GM12891 (cell line): ENCODE data around the gene SEMA5A.

Experiments
- DNase-seq: peaks from one replicate; pipeline ENCODE4 v3.0.0; 2011; ENCODE audit warnings: low spot score; ENCODE audit not compliant: insufficient read length
- FAIRE-seq: peaks from 2 replicates; lab custom pipeline; 2011; peaks lifted over from hg19 to GRCh38; lab: Jason Lieb, UNC
- PAX5 ChIP-seq: IDR thresholded peaks from 2 replicates; pipeline ENCODE4 v1.6.1; 2011; ENCODE audit warnings: low read length, moderate library complexity, mild to moderate bottlenecking; ENCODE audit not compliant: insufficient read depth, severe bottlenecking
- POLR2A ChIP-seq: IDR thresholded peaks from 2 replicates; pipeline ENCODE4 v1.6.1; 2011; ENCODE audit warnings: low read depth, low read length, control low read depth
- POLR2AphosphoS5 ChIP-seq: IDR thresholded peaks from 2 replicates; pipeline ENCODE4 v1.6.1; 2011; ENCODE audit warnings: low read depth, low read length, control low read depth
- POU2F2 ChIP-seq: IDR thresholded peaks from 2 replicates; pipeline ENCODE4 v1.6.1; 2011; ENCODE audit warnings: low read depth, mild to moderate bottlenecking, control low read depth, low read length, moderate library complexity
- SPI1 ChIP-seq: IDR thresholded peaks from 2 replicates; pipeline ENCODE4 v1.6.1; 2011; ENCODE audit warnings: low read depth, low read length, control low read depth
- TAF1 ChIP-seq: IDR thresholded peaks from 2 replicates; pipeline ENCODE4 v1.6.1; 2011; ENCODE audit warnings: low read depth, low read length, control low read depth

The SEMA5A gene

GRCh38 chr5:9344751-9345240 is 201.1 kb downstream of the SEMA5A start:
- no peak for DNase-seq
- no peak for FAIRE-seq
- TF ChIP-seq PAX5 (no peak), POLR2AphosphoS5 (no peak), POLR2A (no peak), SPI1 (no peak), TAF1 (no peak), POU2F2 (no peak)

DNA sequence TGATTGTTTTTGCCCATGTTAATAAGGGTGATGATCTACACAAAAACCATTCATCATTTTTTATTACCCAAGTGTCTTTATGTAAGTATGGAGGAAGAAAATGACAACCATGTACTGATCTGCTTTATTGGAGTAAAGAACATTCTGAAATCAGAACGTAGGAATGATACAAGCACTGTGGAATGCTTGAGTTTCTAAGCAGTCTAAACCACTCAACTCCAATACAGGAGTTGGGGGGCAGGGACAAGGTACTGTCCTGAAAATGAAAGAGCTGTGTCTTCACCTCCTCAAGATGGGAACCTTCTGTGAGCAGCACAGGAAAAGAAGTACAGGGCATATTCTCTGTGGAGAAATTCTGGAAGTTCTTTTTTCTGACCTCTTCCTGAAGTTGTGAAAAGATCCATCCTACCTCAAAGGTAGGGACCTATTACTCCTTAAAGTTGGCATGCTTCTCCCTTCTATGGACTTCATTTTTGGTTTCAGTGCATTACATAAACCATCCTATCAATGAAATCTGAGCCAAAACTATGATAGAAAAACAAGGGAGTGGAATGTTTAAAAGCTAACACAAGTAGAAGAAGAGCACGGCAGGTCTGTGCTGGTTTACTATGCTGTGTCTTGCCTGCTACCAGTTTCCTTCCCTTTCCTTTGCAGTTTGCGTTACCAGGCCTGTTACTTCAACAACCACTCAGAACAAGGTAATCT is 202.6 kb downstream of the SEMA5A start:
- DNase-seq (no peak), FAIRE-seq (no peak)
- TF ChIP-seq POLR2AphosphoS5 (no peak), PAX5 (no peak), POU2F2 (no peak), TAF1 (no peak)

DNA sequence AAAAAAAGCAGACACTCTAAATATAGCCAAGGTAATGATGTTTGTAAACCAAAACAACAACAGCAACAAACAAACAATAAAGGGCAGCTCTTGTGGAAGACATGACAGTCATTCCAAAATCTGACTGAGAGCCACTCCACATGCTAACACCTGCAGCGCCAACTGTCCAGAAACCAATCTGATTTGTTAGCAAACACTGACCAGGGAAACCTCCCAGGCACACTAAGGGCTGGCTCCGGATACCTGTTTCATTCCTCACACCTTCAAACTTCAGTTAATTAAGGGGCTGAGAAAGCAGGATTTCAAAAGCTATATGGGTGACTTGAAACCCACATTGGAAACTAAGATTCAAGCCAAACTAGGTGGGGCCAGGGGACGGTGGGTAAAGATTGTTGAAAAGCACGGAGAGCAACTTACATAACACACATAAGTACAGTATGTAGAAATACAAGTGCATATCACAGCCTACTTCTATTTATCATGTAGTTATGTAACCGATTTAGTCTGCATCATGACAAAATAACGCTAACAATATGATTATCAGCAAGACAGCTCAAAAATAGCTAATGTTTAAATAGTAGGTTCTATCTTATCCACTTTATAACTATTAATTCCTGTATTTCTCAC is 203.6 kb downstream of the SEMA5A start:
- FAIRE-seq (no peak), DNase-seq (no peak)
- no peak for TF ChIP-seq POLR2A
- TF ChIP-seq SPI1: no peak
- no peak for TF ChIP-seq POU2F2
- TF ChIP-seq POLR2AphosphoS5: no peak
- no peak for TF ChIP-seq PAX5
- no peak for TF ChIP-seq TAF1

- TF ChIP-seq POLR2A: no peak
- no peak for TF ChIP-seq TAF1
- no peak for TF ChIP-seq POLR2AphosphoS5
- no peak for TF ChIP-seq SPI1
- TF ChIP-seq POU2F2: no peak
- TF ChIP-seq PAX5: no peak
- no peak for DNase-seq
- FAIRE-seq: no peak
Observed at GRCh38 chr5:9340085-9340484, 205.8 kb downstream of the SEMA5A start.

GRCh38 chr5:9339206-9339818 is 206.6 kb downstream of the SEMA5A start:
- DNase-seq (no peak), FAIRE-seq (peak; percentile 54)
- TF ChIP-seq PAX5 (no peak), POLR2A (no peak), TAF1 (no peak), POLR2AphosphoS5 (no peak), POU2F2 (no peak), SPI1 (no peak)

GRCh38 chr5:9338796-9339195 is 207.1 kb downstream of the SEMA5A start:
- FAIRE-seq (no peak), DNase-seq (no peak)
- no peak for TF ChIP-seq POLR2AphosphoS5
- no peak for TF ChIP-seq TAF1
- TF ChIP-seq POU2F2: no peak
- TF ChIP-seq PAX5: no peak
- TF ChIP-seq SPI1: no peak
- no peak for TF ChIP-seq POLR2A

DNA sequence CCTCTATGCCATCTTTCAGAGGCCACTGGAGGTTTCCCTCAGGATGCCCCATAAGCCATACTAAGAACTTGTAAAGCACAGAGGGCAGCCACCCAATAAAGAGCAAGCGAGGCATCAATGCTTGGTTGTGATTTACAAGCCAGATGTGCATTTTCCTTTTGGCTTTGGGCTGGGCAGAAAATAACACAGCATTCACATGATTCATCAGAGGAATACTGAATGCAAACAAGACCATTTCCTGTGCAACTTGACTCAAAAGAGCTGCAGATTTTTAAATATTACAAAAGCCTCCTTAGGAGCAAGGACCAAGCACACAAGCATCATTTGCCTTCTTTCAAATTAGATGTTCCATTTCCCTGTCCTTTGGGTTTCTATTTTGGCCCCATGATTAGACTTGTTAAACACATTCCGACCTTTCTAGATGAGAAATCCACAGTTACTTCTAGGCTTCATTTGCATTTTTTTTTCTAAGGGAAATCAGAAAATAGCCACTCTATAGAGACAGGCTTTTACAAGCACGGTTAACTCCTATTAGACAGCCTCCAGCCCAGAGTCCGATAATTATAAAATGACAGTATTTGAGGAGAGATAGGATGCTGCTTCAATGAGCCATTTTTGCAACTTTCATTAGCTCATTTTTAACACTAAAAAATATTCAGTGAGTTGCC is 207.8 kb downstream of the SEMA5A start:
- no peak for DNase-seq
- TF ChIP-seq POLR2A (no peak), SPI1 (no peak), POLR2AphosphoS5 (no peak), TAF1 (no peak), POU2F2 (no peak), PAX5 (no peak)
- FAIRE-seq: no peak

- TF ChIP-seq PAX5 (no peak), POLR2A (no peak), POLR2AphosphoS5 (no peak), TAF1 (no peak), POU2F2 (no peak), SPI1 (no peak)
- DNase-seq (no peak), FAIRE-seq (no peak)
Observed at GRCh38 chr5:9335754-9336495, 209.9 kb downstream of the SEMA5A start.

DNA sequence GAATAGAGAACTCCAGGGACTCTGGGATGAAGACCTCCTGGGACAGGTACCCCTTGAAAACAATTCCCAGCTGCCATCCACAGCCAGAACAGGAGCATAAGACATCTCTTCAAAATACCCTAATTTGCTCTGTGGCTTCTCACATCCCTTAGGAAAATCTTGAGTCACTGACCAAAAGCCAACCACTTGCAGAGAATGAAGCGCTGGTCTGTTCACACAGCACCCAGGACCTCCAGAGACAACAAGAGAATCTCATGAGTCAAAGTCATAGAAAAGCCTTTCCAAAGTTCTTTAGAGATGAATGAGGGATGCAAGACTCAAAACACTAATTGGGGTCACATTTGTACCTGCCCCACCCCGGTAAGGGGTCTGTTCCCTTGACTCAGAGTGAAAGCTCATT is 210.6 kb downstream of the SEMA5A start:
- FAIRE-seq (no peak), DNase-seq (no peak)
- TF ChIP-seq SPI1 (no peak), PAX5 (no peak), POLR2A (no peak), POLR2AphosphoS5 (no peak), POU2F2 (no peak), TAF1 (no peak)
